ENCODE measurements around the gene SPAG16.

The SPAG16 gene

DNA sequence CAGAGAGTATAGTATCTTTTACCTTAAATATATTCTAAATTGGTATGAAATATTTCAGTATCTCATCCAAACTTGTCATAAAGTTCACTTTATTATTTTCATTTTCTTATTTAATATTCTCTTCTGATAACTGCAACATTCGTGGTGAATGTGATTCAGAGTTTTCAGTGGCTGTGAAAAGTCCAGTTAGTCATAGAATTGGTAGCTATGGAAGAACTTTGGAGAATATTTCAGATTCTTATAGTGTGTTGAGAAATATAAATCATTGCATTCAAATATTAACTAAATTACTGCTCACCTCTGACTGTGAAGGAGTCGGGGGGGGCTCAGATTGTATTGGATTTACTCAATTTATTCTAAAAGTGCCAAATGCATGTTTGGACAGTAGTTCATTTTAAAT is 948.0 kb downstream of the SPAG16 start:
- Histone ChIP-seq H3K27ac (ENCODE audit: insufficient read depth, low read depth, low read length, poor library complexity, severe bottlenecking) (no peak overlapping the region), H3K9me3 (ENCODE audit: control insufficient read depth, low read length) (no peaks in the 10 kb centered on the region), H3K4me1 (ENCODE audit: control insufficient read depth, insufficient read depth, low read length) (no peaks in the 10 kb centered on the region), H3K36me3 (ENCODE audit: control insufficient read depth, insufficient read depth, low read length) (no peaks in the 10 kb centered on the region), H3K4me3 (ENCODE audit: insufficient read depth, low read depth, low read length) (no peak overlapping the region), H3K27me3 (ENCODE audit: control insufficient read depth, insufficient read depth, low read length, poor library complexity, severe bottlenecking) (no peaks in the 10 kb centered on the region)
- 100% methylated on average over 1 of the region's 2 CpGs; no CpG with 5 or more reads in 1 of the 2 experiments for WGBS, 2 experiments

DNA sequence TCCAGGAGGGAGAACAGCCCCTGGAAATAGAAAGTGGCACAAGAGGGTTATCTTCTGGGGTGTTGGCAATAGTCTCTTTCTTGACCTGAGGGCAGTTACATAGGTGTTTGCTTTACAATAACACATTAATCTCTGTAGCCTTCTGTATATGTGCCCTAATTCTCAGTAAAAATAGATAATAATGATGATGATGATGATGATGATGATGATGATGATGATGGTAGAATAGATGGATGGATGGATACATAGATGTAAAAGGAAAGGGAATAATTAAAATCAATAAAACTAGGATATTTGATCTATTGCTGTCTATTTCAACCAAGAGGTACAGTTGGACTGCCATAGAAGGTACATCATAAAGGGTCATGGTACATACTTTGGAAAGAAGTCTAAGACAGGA is 948.9 kb downstream of the SPAG16 start:
- no peaks in the 10 kb centered on the region for H3K36me3 ChIP-seq (ENCODE audit: control insufficient read depth, insufficient read depth, low read length)
- no peaks in the 10 kb centered on the region for H3K4me1 ChIP-seq (ENCODE audit: control insufficient read depth, insufficient read depth, low read length)
- H3K4me3 ChIP-seq (ENCODE audit: insufficient read depth, low read depth, low read length): no peak overlapping the region

DNA sequence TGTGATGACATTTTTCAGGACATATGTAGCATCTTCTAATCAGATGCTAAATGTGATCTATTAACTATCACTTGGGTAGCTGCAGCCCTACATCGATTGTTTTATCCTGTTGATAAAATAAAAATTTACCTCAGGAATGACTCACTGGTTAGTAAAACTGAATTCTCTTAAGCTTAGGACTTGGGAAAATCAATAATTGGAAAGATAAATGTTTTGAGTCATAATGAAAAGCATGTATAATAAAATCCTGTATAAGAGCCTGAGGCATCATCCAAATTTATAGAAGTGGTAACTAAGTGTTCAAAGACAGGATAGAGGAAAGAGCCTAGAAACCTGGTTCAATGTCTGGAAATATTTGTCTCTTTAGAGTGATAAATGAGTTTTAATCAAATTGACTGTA is 958.5 kb downstream of the SPAG16 start:
- H3K27ac ChIP-seq (ENCODE audit: insufficient read depth, low read depth, low read length, poor library complexity, severe bottlenecking): no peak overlapping the region
- no peaks in the 10 kb centered on the region for H3K36me3 ChIP-seq (ENCODE audit: control insufficient read depth, insufficient read depth, low read length)
- 100% methylated on average over 1 of the region's 1 CpG; no CpG with 5 or more reads in 1 of the 2 experiments for WGBS, 2 experiments
- H3K27me3 ChIP-seq (ENCODE audit: control insufficient read depth, insufficient read depth, low read length, poor library complexity, severe bottlenecking): no peaks in the 10 kb centered on the region
- no peaks in the 10 kb centered on the region for H3K4me1 ChIP-seq (ENCODE audit: control insufficient read depth, insufficient read depth, low read length)
- no peaks in the 10 kb centered on the region for H3K9me3 ChIP-seq (ENCODE audit: control insufficient read depth, low read length)
- H3K4me3 ChIP-seq (ENCODE audit: insufficient read depth, low read depth, low read length): no peak overlapping the region

More for the DNA sequence above, 948.9 kb downstream of the SPAG16 start:
- H3K27me3 ChIP-seq (ENCODE audit: control insufficient read depth, insufficient read depth, low read length, poor library complexity, severe bottlenecking): no peaks in the 10 kb centered on the region
- H3K27ac ChIP-seq (ENCODE audit: insufficient read depth, low read depth, low read length, poor library complexity, severe bottlenecking): no peak overlapping the region
- H3K9me3 ChIP-seq (ENCODE audit: control insufficient read depth, low read length): no peaks in the 10 kb centered on the region

DNA sequence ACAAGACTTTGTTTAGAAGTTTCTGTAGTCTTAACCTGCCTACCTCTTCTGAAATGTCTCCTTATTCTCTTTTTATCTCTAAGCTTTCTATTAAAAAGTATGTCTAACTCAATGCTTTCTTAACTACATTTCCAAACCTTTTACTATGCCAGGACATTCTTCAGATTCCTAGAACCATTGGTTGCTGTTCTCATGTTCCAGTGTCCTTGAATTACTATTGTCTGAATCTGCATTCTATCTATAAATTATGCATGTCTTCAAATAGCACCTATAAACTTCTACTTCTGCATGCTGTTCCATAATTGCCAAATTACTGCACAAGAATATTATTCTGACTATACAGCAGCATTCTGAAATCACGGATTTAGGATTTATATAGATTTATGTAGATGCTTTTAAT is 960.6 kb downstream of the SPAG16 start:
- WGBS, 2 experiments: no CpG with 5 or more reads among the region's 1 CpG
- Histone ChIP-seq H3K27me3 (ENCODE audit: control insufficient read depth, insufficient read depth, low read length, poor library complexity, severe bottlenecking) (no peaks in the 10 kb centered on the region), H3K36me3 (ENCODE audit: control insufficient read depth, insufficient read depth, low read length) (no peaks in the 10 kb centered on the region), H3K27ac (ENCODE audit: insufficient read depth, low read depth, low read length, poor library complexity, severe bottlenecking) (no peak overlapping the region), H3K4me1 (ENCODE audit: control insufficient read depth, insufficient read depth, low read length) (no peaks in the 10 kb centered on the region), H3K4me3 (ENCODE audit: insufficient read depth, low read depth, low read length) (no peak overlapping the region), H3K9me3 (ENCODE audit: control insufficient read depth, low read length) (no peaks in the 10 kb centered on the region)

DNA sequence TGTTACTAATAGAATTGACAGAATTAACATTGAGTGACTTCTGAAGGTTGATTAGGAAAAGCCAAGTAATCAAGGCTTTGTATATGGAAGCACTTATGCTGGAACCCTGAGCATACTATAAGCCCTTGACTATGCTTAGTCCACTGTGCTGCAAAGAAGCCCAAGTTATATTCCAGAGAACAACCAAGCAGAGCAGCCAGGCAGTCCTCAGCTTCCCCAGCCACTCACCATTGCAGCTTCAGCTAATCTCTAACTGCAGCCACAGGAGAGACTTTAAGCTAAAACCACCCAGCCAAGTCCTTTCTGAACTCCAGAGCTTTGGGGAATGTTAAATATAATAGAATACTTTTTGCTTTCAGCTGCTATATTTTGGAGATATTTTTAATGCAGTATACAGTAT is 962.2 kb downstream of the SPAG16 start:
- no peaks in the 10 kb centered on the region for H3K4me1 ChIP-seq (ENCODE audit: control insufficient read depth, insufficient read depth, low read length)
- H3K9me3 ChIP-seq (ENCODE audit: control insufficient read depth, low read length): no peaks in the 10 kb centered on the region
- H3K36me3 ChIP-seq (ENCODE audit: control insufficient read depth, insufficient read depth, low read length): no peaks in the 10 kb centered on the region
- no peak overlapping the region for H3K27ac ChIP-seq (ENCODE audit: insufficient read depth, low read depth, low read length, poor library complexity, severe bottlenecking)
- no peaks in the 10 kb centered on the region for H3K27me3 ChIP-seq (ENCODE audit: control insufficient read depth, insufficient read depth, low read length, poor library complexity, severe bottlenecking)
- no peak overlapping the region for H3K4me3 ChIP-seq (ENCODE audit: insufficient read depth, low read depth, low read length)

DNA sequence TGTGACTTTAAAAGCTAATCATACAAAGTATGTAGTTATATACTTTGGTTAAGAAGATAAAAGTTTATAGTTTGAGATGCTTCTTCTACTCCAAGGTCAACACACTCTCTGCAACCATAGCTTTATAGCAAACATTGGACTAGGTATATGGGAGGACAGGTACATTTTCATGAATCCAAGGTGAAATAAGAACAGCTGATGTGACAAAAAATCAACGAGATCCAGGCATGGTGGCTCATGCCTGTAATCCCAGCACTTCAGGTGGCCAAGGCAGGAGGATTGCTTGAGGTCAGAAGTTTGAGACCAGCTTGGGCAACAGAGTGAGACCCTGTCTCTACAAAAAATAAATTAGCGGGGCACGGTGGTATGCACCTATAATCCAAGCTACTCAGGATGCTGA is 963.3 kb downstream of the SPAG16 start:
- Histone ChIP-seq H3K4me3 (ENCODE audit: insufficient read depth, low read depth, low read length) (no peak overlapping the region), H3K36me3 (ENCODE audit: control insufficient read depth, insufficient read depth, low read length) (no peaks in the 10 kb centered on the region), H3K27me3 (ENCODE audit: control insufficient read depth, insufficient read depth, low read length, poor library complexity, severe bottlenecking) (no peaks in the 10 kb centered on the region), H3K9me3 (ENCODE audit: control insufficient read depth, low read length) (no peaks in the 10 kb centered on the region), H3K27ac (ENCODE audit: insufficient read depth, low read depth, low read length, poor library complexity, severe bottlenecking) (no peak overlapping the region), H3K4me1 (ENCODE audit: control insufficient read depth, insufficient read depth, low read length) (no peaks in the 10 kb centered on the region)
- WGBS, 2 experiments: 94 to 98% methylated on average over 3 of the region's 3 CpGs

DNA sequence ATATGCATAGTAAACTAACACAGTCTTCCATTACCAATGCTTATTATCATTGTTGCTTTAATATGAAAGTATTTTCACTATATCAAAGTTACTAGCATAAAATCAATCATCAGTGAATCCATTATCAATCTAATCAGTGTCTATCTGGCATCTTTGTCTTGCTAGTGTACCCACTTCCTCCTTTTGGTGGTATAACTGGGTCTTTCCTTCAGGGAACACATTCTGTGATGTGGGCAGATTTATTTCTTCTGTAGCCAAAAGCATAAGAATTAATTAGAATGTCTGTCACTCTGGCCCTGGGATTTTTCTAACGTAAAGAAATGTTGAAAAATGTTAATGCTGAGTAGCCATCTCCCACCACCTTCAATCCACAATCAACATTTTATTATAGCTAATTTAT is 970.8 kb downstream of the SPAG16 start:
- no peaks in the 10 kb centered on the region for H3K9me3 ChIP-seq (ENCODE audit: control insufficient read depth, low read length)
- H3K36me3 ChIP-seq (ENCODE audit: control insufficient read depth, insufficient read depth, low read length): no peaks in the 10 kb centered on the region
- H3K27me3 ChIP-seq (ENCODE audit: control insufficient read depth, insufficient read depth, low read length, poor library complexity, severe bottlenecking): no peaks in the 10 kb centered on the region
- no peaks in the 10 kb centered on the region for H3K4me1 ChIP-seq (ENCODE audit: control insufficient read depth, insufficient read depth, low read length)
- 83% methylated on average over 1 of the region's 1 CpG; no CpG with 5 or more reads in 1 of the 2 experiments for WGBS, 2 experiments
- no peak overlapping the region for H3K27ac ChIP-seq (ENCODE audit: insufficient read depth, low read depth, low read length, poor library complexity, severe bottlenecking)
- H3K4me3 ChIP-seq (ENCODE audit: insufficient read depth, low read depth, low read length): no peak overlapping the region

DNA sequence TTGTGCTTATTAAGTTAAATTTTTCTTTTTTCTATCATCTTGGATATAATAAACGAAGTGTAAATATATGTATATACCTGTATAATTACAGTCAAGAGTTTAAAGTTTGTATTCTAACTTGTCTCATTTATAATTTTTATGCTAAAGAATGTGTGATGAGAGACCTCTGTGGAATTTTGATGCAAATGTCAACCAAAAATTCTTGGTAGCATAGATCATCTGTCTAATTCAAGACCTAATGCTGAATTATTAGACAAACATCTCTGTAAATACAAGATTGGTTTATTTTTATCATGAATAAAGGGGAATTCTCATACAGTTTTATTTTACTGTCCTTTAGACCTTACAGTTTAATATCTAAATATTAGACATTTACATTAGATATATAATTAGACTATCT is 977.4 kb downstream of the SPAG16 start:
- H3K4me1 ChIP-seq (ENCODE audit: control insufficient read depth, insufficient read depth, low read length): no peaks in the 10 kb centered on the region
- no peaks in the 10 kb centered on the region for H3K36me3 ChIP-seq (ENCODE audit: control insufficient read depth, insufficient read depth, low read length)
- no peaks in the 10 kb centered on the region for H3K27me3 ChIP-seq (ENCODE audit: control insufficient read depth, insufficient read depth, low read length, poor library complexity, severe bottlenecking)
- WGBS, 2 experiments: no CpG with 5 or more reads among the region's 1 CpG
- no peaks in the 10 kb centered on the region for H3K9me3 ChIP-seq (ENCODE audit: control insufficient read depth, low read length)
- no peak overlapping the region for H3K27ac ChIP-seq (ENCODE audit: insufficient read depth, low read depth, low read length, poor library complexity, severe bottlenecking)
- H3K4me3 ChIP-seq (ENCODE audit: insufficient read depth, low read depth, low read length): no peak overlapping the region

DNA sequence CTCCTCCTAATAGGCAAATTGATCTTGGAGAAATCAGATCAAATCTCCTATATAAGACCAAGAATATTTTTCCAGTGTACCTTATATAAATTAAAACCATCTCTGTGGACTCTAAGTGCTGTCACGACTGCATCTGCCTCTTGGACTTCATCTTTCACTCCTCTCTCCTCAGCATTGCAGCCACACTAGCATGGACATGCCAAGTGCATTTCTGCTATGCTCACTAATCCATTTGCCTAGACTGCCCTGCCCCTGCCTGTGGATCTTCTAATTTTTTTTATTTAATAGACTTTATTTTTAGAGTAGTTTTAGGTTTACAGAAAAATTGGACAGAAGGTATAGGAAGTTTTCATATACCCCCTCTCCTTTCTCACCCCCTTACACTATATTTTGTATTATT is 979.9 kb downstream of the SPAG16 start:
- Histone ChIP-seq H3K4me1 (ENCODE audit: control insufficient read depth, insufficient read depth, low read length) (no peaks in the 10 kb centered on the region), H3K27ac (ENCODE audit: insufficient read depth, low read depth, low read length, poor library complexity, severe bottlenecking) (no peak overlapping the region), H3K4me3 (ENCODE audit: insufficient read depth, low read depth, low read length) (no peak overlapping the region), H3K27me3 (ENCODE audit: control insufficient read depth, insufficient read depth, low read length, poor library complexity, severe bottlenecking) (no peaks in the 10 kb centered on the region), H3K36me3 (ENCODE audit: control insufficient read depth, insufficient read depth, low read length) (no peaks in the 10 kb centered on the region), H3K9me3 (ENCODE audit: control insufficient read depth, low read length) (no peaks in the 10 kb centered on the region)
- 82 to 85% methylated on average over 1 of the region's 1 CpG for WGBS, 2 experiments

DNA sequence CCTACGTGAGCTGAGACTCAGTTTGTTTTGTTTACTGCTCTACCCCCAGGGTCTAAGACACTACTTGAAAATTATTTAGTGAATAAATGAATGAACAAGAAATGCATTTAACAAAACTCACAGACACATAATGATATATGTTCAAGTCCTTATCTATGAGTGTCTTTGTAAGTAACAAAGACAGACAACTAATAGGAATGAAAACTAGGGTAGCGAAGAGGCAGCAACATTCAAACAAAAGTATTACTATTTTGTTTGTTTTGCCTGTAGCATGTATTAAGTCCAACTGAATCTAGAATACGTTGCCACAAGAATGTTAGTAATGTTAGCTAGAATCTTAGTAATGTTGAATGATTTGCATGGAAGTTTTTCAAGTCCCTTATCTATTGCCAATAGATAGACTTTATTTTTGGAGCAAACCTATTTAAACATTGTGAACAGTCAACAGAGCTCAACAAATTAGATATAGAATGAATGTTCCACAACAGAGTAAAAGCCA is 981.8 kb downstream of the SPAG16 start:
- 91 to 92% methylated on average over 2 to 3 of the region's 3 CpGs for WGBS, 2 experiments
- Histone ChIP-seq H3K36me3 (ENCODE audit: control insufficient read depth, insufficient read depth, low read length) (no peaks in the 10 kb centered on the region), H3K4me3 (ENCODE audit: insufficient read depth, low read depth, low read length) (no peak overlapping the region), H3K4me1 (ENCODE audit: control insufficient read depth, insufficient read depth, low read length) (no peaks in the 10 kb centered on the region), H3K9me3 (ENCODE audit: control insufficient read depth, low read length) (no peaks in the 10 kb centered on the region), H3K27ac (ENCODE audit: insufficient read depth, low read depth, low read length, poor library complexity, severe bottlenecking) (no peak overlapping the region), H3K27me3 (ENCODE audit: control insufficient read depth, insufficient read depth, low read length, poor library complexity, severe bottlenecking) (no peaks in the 10 kb centered on the region)

DNA sequence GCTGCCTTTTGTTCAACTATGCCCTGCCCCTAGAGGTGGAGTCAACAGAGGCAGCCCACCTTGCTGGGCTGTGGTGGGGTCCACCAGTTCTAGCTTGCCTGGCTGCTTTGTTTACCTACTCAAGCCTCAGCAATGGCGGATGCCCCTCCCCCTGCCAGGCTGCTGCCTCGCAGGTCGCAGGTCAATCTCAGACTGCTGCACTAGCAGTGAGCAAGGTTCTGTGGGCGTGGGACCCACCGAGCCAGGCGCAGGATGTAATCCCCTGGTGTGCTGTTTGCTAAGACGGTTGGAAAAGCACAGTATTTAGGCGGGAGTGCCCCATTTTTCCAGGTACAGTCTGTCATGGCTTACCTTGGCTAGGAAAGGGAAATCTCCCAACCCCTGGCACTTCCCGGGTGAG is 993.6 kb downstream of the SPAG16 start:
- 91 to 92% methylated on average over 9 of the region's 9 CpGs for WGBS, 2 experiments
- Histone ChIP-seq H3K4me3 (ENCODE audit: insufficient read depth, low read depth, low read length) (no peak overlapping the region), H3K9me3 (ENCODE audit: control insufficient read depth, low read length) (no peaks in the 10 kb centered on the region), H3K27me3 (ENCODE audit: control insufficient read depth, insufficient read depth, low read length, poor library complexity, severe bottlenecking) (no peaks in the 10 kb centered on the region), H3K4me1 (ENCODE audit: control insufficient read depth, insufficient read depth, low read length) (no peaks in the 10 kb centered on the region), H3K36me3 (ENCODE audit: control insufficient read depth, insufficient read depth, low read length) (no peaks in the 10 kb centered on the region), H3K27ac (ENCODE audit: insufficient read depth, low read depth, low read length, poor library complexity, severe bottlenecking) (no peak overlapping the region)
